Endothelial cell (in vitro differentiated cells): ENCODE results near the gene POPDC2. TPM values are rescaled to one million over a fixed set of nuclear protein-coding genes. Genes with fewer than 3 reads are reported as not detected.

Experiments used
- DNase-seq: peaks from one replicate; pipeline ENCODE4 v3.0.0; 2021; ENCODE audit warnings: low spot score
- H3K27ac Mint-ChIP-seq: one replicate; pipeline ENCODE4 v1.8.0; 2021; ENCODE audit warnings: mixed read lengths, inconsistent platforms; ENCODE audit not compliant: unreplicated experiment
- H3K27me3 Mint-ChIP-seq: one replicate; pipeline ENCODE4 v1.8.0; 2021; ENCODE audit warnings: mild to moderate bottlenecking, moderate library complexity, mixed read lengths, inconsistent platforms; ENCODE audit not compliant: unreplicated experiment
- H3K36me3 Mint-ChIP-seq: one replicate; pipeline ENCODE4 v1.8.0; 2021; ENCODE audit warnings: mild to moderate bottlenecking, low read depth, mixed read lengths, inconsistent platforms; ENCODE audit not compliant: unreplicated experiment
- H3K4me1 Mint-ChIP-seq: one replicate; pipeline ENCODE4 v1.8.0; 2021; ENCODE audit warnings: mild to moderate bottlenecking, mixed read lengths, inconsistent platforms; ENCODE audit not compliant: unreplicated experiment
- H3K4me3 Mint-ChIP-seq: one replicate; pipeline ENCODE4 v1.8.0; 2021; ENCODE audit warnings: mild to moderate bottlenecking, mixed read lengths, inconsistent platforms; ENCODE audit not compliant: unreplicated experiment
- H3K9me3 Mint-ChIP-seq: one replicate; pipeline ENCODE4 v1.8.0; 2021; ENCODE audit warnings: mixed read lengths, inconsistent platforms; ENCODE audit not compliant: unreplicated experiment
- total RNA-seq: library from RNA; stranded (reverse); fragmentation: NEBNext Ultra II Directional; extraction: Animal tissue kit (Norgen Biotek cat#: 25700); gene quantifications from one replicate; pipeline ENCODE4 v1.2.1, GENCODE V29; 2021; ENCODE audit not compliant: unreplicated experiment
- TF ChIP-seq, protein P1 (sequence below): fragments of 200-600 bp; sonication (generic); IDR thresholded peaks from one replicate; pipeline ENCODE4 v1.5.0; 2021; ENCODE audit warnings: antibody characterized with exemption; ENCODE audit not compliant: unreplicated experiment

The POPDC2 gene
- total RNA-seq, 1 donor from 2014 or later, result 2.0 TPM

DNA sequence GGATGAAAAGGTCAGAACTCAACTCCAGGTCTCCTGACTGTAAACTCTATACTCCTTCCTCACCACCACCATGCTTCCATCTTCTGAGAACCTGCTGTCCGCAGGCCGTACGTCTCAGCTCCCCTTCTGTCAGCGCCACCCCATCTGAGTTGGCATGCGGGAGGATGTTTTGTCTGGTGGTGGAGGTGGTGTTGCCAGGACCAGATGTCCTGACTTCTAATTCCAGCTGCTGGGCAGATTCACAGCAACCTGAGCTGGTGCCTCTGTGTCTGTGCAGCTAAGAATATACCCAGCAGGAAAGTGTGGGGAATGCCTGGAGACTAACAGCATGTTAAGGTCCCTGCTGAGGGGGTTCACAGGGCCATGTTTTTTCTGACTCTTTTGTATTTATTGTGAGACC is 39.5 kb downstream of the POPDC2 start:
- no peak for DNase-seq
- H3K4me3 Mint-ChIP-seq, result no peak overlapping the region
- no peaks in the 10 kb centered on the region for H3K9me3 Mint-ChIP-seq

DNA sequence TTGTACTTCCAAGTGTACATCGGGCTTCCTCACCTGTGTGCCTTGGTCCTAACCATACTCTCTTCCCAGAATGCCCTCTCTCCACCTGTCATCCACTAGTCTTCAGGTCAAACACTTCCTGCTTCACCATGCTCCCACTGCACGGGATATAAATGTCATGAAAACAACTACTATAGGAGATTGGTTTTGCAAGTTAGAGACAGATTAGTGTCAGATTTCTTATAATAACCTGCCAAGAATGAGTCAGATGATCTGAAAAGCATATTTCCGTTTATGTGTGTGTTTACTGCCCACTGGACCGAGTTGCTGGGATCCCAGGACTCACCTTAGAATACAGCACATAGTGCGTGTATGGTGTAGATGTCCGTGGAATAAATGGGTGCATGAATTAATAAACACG is 41.3 kb downstream of the POPDC2 start:
- TF ChIP-seq, protein P1, sequence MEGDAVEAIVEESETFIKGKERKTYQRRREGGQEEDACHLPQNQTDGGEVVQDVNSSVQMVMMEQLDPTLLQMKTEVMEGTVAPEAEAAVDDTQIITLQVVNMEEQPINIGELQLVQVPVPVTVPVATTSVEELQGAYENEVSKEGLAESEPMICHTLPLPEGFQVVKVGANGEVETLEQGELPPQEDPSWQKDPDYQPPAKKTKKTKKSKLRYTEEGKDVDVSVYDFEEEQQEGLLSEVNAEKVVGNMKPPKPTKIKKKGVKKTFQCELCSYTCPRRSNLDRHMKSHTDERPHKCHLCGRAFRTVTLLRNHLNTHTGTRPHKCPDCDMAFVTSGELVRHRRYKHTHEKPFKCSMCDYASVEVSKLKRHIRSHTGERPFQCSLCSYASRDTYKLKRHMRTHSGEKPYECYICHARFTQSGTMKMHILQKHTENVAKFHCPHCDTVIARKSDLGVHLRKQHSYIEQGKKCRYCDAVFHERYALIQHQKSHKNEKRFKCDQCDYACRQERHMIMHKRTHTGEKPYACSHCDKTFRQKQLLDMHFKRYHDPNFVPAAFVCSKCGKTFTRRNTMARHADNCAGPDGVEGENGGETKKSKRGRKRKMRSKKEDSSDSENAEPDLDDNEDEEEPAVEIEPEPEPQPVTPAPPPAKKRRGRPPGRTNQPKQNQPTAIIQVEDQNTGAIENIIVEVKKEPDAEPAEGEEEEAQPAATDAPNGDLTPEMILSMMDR, result no peak
- Mint-ChIP-seq H3K36me3 (no peaks in the 10 kb centered on the region), H3K27ac (peak overlapping the region; percentile 64), H3K9me3 (no peaks in the 10 kb centered on the region), H3K27me3 (peaks cover 3% of the 10 kb centered on the region), H3K4me1 (peaks cover 5% of the 10 kb centered on the region), H3K4me3 (no peak overlapping the region)
- no peak for DNase-seq

More for the DNA sequence above, 39.5 kb downstream of the POPDC2 start:
- peaks cover 6% of the 10 kb centered on the region for H3K27me3 Mint-ChIP-seq
- no peak overlapping the region for H3K27ac Mint-ChIP-seq
- H3K4me1 Mint-ChIP-seq, result peaks cover 8% of the 10 kb centered on the region
- no peaks in the 10 kb centered on the region for H3K36me3 Mint-ChIP-seq
- TF ChIP-seq, protein P1, result no peak

DNA sequence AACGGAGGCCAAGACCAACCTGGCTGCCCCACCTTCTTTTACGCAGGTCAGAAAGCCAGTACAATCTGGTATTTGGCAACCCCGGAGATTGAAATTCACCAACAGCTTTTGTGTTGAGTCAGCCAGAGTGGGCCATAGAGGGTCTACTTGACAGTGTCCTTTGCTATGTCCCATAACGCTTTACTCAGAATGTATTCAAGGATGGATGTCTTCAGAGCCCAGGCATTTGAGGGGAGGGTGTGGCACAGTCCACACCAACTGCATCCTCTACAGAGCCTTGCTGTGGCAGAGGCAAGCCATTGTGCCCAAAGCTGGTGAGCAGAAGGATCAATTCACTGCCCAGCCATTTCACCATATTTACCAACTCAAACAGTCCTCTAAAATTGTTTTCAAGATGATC is 44.3 kb downstream of the POPDC2 start:
- no peak overlapping the region for H3K27ac Mint-ChIP-seq
- H3K4me1 Mint-ChIP-seq, result peaks cover 5% of the 10 kb centered on the region
- peaks cover 3% of the 10 kb centered on the region for H3K27me3 Mint-ChIP-seq
- no peaks in the 10 kb centered on the region for H3K36me3 Mint-ChIP-seq
- H3K9me3 Mint-ChIP-seq, result no peaks in the 10 kb centered on the region
- no peak overlapping the region for H3K4me3 Mint-ChIP-seq
- DNase-seq, result no peak
- TF ChIP-seq, protein P1, result no peak

DNA sequence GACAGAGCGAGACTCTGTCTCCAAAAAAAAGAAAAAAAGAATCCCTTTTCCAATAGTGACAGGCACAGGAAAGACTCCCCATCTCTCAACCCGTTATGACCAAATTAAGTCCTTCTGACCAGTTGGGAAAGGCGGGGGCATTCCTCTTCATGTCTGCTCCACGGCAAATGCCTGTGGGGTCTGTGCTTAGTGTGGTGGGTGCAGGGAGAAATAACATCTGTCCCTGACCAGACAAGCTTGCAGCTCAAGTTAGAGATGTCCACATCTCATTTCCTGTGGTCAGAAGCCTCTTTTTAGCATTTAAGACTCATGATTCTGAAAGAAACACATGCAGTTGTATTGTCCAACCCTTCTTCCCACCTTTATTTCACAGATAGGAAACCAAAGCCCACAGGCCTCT is 46.5 kb downstream of the POPDC2 start:
- no peak overlapping the region for H3K4me3 Mint-ChIP-seq
- DNase-seq, result no peak
- TF ChIP-seq, protein P1, result no peak
- no peaks in the 10 kb centered on the region for H3K9me3 Mint-ChIP-seq
- peaks cover 3% of the 10 kb centered on the region for H3K27me3 Mint-ChIP-seq
- H3K36me3 Mint-ChIP-seq, result no peaks in the 10 kb centered on the region
- no peak overlapping the region for H3K27ac Mint-ChIP-seq
- peaks cover 3% of the 10 kb centered on the region for H3K4me1 Mint-ChIP-seq

DNA sequence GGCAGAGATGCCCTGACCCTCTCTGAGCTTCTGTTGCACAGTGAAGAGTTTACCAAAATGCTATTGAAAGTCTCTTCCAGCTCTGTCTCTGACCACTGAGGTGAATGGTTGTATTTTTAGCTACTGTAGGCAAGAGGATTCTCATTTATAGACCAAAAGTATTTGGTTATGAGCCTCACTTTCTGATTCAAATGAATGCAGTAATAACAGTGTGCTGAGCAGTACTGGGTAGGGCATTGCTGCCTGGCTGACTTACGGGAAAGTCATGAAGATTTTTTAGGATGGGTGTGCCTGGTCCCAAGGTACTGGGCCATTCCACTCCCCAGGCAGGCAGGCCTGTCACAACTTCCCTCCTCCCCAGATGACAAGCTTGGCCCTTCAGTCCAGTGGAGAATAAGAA is 47.2 kb downstream of the POPDC2 start:
- no peak overlapping the region for H3K27ac Mint-ChIP-seq
- DNase-seq, result no peak
- H3K4me3 Mint-ChIP-seq, result no peak overlapping the region
- TF ChIP-seq, protein P1, result no peak
- no peaks in the 10 kb centered on the region for H3K36me3 Mint-ChIP-seq
- H3K4me1 Mint-ChIP-seq, result no peaks in the 10 kb centered on the region
- no peaks in the 10 kb centered on the region for H3K9me3 Mint-ChIP-seq
- H3K27me3 Mint-ChIP-seq, result peaks cover 1% of the 10 kb centered on the region
